HG03060 (cell line): Measurements from ENCODE around the gene HRC.

ENCODE experiments used
- ATAC-seq: cut with Tn5 transposase; IDR thresholded peaks from one replicate; pipeline ENCODE4 v1.9.1; 2021; ENCODE audit warnings: low read depth, moderate number of reproducible peaks; ENCODE audit not compliant: unreplicated experiment

HRC gene

DNA sequence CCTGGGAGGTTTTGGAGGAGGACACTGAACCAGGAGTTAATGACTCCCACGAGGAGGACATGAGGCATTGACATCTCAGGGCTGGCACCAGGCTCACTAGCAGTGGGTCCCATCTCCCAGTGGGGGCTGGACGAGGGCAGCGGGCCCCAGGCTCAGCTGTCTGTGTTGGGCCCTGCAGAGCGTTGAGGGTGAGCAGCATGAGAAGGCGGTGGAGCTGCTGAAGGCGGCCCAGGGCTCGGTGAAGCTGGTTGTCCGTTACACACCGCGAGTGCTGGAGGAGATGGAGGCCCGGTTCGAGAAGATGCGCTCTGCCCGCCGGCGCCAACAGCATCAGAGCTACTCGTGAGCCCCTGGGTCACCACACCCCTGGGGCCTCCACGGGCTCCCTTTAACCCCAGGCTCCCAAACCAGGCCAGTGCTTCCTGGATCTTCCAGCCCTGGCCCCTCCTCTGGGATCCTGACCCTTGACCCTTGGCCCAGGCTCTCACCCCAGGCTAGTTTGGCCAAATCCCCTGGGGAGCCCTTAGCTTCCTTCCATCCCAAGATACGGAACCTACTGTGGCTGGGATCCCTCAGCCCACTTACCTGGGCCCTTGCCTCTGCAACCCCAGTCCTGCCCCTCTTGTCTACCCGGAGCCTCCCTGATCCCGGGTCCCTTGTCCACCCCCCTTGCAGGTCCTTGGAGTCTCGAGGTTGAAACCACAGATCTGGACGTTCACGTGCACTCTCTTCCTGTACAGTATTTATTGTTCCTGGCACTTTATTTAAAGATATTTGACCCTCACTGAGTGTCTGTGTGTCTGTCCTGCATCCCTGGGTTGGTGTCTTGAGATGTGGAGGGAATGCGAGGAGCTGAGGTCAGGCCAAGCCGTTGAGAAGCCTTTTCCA lies 37.3 kb downstream of the HRC start:
- ATAC-seq, result no peak

DNA sequence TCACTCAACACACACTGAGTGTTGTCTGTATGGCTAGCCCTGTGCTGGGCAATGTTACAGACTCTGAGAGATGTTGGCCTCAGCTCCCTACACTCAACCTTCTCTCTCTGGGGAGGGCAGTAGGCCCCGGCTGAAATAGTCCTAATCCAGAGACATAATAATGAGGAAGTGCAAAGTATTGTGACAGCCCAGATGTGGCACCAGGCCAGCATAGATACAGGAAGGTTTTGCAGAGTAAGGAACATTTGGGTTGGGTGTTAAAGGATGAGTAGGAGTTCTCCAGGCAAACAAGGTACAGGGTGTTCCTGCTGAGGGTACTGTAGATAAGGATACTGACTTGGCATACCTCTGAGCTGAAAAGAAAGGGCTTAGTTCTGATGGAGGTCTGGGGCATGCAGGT lies 38.7 kb downstream of the HRC start:
- no peak for ATAC-seq

DNA sequence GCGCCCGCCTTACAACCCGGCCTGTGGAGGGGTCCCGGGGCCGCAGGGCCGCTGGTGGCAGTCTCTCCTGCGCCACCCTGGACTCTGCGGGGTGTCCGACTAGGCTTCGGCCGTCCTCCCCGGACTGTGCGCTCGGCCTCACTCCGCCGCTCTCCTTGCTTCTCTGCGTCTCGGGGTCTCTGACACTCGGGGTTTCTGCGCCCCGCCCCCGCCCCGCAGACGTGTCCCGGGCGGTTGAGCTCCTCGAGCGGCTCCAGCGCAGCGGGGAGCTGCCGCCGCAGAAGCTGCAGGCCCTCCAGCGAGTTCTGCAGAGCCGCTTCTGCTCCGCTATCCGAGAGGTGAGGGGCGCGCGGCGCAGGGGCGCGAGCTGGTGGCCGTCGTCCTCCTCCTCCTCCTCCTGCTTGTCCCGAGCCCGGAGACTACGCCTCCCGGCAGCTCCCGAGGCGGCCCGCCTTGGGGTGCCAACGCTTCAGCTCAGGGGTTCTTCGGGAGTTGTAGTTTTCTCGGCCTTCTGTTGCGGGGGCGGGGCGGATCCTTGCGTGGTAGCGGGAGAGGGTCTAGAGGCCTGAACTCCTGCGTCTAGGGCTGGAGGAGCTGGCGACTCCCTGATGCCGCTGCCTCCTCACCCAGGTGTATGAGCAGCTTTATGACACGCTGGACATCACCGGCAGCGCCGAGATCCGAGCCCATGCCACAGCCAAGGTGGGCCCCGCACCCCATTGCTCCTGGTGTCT lies 40.4 kb downstream of the HRC start:
- no peak for ATAC-seq

DNA sequence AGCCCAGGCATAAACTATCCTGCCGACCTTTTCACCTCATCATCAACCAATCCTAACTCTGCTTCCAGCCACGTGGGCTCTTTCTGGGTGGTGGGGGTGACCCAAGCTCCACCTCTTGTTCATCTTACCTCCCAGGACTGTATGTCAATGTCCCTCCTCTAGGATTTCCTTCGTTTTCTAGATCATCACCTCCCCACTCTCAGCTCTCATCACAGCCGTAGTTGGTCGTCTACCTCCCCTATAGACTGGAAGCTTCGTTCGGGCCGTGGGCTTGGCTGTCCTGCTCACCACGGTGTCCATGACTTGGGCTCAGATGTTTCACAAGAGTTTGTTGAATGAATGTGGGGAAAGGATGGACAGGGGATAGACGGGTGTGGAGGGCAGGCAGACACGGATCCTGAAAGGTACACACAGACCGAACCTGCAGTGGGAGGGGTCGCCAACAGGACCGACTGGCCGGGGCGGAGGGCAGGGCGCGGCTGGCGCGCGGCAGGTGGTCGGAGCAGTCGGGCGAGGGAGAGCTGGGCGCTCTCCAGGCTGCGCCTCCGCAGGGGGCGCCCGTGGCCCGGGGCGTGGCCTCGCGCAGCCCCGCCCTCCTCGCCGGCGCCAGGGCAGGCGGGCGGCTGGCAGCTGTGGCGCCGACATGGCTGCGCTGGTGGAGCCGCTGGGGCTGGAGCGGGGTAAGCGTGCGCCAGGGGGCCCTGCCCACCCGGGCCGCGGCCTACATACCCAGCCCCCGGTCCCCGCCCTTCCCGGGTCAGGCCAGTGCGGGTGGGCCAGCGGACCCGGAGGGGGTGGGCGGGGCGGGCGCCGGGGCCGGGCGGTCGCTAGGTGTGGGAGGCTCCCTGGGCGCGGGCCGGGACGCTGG lies 41.2 kb downstream of the HRC start, which contains the start of gene LIN7B:
TSS of gene LIN7B (plus strand) at position 609 of the 868 bp plus-strand sequence. CDS start at position 644, 35 bp downstream.
- no peak for ATAC-seq

DNA sequence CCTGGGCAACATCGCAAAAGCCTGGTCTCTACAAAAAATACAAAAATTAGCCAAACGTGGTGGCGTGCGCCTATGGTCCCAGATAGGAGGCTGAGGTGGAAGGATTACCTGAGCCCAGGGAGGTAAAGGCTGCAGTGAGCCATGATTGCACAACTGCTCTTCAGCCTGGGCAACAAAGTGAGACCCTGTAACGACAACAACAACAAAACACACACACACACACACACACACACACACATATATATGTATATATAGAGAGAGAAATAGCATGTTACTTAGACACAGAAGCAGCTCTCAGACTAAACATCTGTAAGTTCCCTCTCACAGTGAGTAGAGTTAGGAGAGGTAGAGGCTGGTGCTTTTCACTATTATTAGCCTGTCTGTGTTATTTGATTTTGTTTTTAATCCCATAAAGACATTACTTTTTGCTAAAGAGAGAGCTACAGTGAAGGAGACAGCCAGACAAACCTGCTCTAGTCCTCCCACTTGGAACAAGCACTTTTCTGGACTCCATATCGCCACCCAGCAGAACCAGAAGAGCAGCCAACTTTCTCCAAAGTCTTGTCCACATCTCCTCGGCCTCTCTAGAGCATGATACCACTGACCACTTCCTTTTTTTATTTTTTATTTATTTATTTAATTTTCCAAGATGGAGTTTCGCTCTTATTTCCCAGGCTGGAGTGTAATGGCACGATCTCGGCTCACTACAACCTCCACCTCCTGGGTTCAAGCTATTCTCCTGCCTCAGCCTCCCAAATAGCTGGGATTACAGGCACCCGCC lies 43.8 kb downstream of the HRC start:
- ATAC-seq, result no peak

DNA sequence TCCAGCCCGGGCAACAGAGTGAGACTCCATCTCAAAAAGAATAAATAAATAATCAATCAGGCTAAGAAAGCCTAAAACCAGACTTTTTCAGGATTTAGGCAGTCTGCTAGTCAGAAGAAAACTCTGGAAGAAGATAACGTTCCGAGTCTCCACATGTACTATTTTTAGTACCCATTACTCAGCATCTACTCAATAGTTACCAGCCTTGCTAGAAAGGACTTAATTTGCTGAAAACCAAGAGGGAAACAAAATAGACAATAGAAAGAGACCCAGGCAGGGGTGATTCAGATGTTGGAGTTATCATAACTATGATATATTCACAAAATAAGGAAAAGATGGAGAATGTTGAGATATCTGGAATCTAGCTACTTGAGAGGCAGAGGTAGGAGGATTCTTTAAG lies 44.6 kb downstream of the HRC start:
- ATAC-seq, result no peak

DNA sequence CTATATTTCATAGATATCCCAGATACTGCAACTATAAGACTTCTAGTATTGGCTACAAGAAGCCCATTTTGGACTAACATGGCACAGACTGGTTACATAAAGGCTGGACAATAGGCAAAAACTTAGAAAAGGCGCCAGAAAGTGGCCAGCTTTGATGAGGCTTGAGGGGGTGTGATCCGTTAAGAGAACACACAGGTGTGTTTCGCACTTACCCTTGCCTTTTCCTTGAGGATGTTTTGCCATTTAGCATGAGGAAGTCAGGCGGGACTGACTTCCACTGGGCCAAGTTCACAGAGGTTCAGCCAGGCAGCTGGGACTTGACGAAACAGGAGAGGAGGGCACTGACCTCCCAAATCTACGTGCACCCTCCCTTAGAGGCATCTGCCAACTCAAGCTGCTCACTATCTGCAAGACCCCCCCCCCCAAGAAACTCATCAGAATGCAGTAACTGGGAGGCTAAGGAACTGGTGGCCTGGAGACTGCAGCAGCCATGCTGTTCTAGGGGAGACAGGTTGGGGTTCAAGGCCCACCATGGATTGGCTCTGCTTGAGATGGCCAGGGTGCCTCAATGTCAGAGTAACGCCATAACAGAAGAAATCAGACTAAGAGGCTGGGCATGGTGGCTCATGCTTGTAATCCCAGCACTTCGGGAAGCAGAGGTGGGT lies 45.5 kb downstream of the HRC start:
- ATAC-seq, result no peak

DNA sequence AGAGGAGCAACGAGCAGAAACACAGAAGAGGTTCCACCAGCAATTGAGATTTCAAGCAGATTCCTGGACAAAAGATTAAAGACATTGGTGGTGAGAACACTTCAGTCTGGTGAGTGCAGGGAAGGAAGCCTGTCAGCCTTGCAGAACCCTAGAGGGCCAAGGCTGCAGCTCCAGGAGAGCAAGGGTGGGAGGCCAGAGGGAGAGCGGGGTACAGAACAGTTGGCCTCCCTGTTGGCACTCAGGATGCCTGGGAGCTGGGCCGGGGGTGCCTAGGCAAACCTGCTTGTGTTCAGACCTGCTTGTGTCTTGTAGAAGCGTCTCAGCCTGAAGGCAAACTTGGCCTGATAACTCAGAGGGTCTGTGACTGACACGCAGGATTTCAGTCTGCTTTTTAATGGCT lies 46.1 kb downstream of the HRC start:
- no peak for ATAC-seq

DNA sequence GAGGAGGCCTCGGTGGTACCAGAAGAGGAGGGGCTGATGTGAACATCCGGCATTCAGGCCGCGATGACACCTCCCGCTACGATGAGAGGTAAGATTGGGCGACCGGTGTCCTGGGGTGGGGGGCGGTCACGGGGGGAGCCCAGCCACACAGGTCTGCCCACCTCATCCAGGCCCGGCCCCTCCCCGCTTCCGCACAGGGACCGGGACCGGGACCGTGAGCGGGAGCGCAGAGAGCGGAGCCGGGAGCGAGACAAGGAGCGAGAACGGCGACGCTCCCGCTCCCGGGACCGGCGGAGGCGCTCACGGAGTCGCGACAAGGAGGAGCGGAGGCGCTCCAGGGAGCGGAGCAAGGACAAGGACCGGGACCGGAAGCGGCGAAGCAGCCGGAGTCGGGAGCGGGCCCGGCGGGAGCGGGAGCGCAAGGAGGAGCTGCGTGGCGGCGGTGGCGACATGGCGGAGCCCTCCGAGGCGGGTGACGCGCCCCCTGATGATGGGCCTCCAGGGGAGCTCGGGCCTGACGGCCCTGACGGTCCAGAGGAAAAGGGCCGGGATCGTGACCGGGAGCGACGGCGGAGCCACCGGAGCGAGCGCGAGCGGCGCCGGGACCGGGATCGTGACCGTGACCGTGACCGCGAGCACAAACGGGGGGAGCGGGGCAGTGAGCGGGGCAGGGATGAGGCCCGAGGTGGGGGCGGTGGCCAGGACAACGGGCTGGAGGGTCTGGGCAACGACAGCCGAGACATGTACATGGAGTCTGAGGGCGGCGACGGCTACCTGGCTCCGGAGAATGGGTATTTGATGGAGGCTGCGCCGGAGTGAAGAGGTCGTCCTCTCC lies 47.4 kb downstream of the HRC start:
- no peak for ATAC-seq

DNA sequence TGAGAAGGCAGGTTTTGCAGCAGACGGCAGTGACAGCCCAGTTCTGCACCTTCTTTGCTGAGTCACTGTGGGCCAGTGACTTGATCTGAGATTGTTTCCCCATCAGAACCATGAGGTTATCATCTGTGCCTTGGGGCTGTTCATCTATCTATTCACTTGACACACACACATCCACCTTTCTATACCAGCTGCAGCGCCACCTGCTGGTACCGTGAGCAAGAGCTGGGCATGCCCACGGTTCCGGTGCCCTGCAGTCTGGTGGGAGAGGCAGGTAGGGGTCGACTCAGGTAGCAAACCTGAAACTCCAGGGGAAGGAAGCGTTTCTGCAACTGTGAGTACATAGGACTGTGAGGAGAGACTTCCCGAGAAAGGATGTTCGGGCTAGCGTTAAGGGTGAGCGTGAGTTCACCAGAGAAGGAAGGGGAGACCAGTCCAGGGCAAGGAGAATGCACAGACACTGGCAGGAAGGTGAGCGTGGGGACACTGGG lies 48.5 kb downstream of the HRC start:
- no peak for ATAC-seq

DNA sequence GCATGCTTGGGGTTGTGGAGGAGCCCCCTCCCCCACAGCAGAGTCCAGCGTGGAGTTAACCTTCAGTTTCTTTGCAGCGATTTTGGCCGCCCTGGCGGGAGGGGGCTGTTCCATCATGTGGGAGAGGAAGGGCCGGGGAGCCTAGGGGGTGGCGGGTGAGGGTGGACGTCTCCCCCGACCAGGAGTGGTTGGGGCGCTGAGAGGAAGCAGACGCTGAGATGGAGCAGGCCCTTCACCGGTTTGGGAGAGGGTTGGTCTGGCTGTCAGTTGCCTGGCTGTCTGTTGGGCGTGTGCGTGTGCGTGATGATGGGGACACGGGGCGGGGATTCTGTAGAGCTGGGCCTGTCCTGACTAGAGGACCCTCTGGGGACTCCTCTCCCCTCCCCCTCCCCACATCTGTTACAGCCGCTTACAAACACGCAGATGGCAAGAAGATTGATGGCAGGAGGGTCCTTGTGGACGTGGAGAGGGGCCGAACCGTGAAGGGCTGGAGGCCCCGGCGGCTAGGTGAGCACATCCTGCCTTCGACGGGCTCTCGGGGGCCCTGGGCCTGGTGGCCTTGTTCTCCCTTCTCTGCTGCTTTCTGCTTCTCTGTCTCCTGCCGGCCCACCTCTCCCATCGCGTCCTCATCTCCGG lies 50.8 kb downstream of the HRC start:
- no peak for ATAC-seq

DNA sequence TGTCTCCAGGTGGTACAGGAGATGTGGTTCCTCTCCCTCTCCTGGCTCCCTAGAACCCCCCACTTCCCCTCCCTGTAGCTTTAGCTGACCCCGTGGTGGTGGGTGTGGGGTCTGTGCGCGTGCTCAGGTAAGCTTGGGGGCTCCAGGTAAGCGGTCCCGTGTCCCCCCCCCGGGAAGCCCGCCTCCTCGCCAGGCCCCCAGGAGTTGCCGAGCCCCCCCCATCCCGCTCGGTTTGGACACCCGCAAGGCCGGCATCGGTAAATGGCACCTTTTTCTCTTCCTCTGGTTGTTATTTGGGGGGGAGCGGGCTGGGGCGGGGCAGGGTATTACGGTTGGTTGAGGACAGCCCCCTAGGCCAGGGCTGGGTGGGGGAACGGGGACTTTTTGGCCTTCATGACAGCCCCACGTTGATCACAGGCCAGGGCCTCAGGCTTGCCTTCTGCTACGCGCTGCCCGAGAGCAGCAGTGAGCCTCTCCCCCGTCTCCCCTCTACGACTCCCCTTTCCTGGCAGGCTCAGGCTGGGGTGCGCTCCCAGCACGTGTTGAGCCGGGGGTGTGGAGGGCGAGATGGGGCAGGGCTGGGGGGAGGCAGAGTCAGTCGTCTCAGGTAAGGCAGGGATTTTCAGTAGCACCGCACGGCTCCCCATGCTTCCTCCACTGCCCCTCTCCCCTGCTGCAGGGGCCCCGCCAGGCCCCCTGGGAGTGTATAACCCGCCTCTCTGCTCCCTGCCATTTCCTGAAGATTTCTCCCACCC lies 51.7 kb downstream of the HRC start:
- ATAC-seq, result no peak

DNA sequence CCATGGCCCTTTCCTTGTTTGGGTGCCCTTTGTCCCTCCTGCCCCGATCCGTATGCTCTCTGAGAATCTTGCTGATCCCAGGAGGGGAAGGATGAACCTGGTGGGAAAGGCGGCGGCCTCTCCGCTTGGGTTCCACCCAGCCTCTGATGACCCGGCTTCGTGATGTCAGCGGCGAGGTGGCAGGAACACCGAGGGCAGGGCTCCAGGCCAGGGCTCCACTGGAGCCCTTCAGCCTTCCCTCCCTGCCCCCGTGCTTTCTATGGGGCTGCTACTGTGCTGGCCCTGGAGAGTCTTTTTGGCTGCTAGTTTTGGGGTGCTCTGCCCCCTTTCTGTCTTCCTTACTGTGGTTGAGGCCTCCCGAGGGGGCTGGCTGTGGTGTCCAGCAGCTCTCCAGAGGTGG lies 52.9 kb downstream of the HRC start:
- no peak for ATAC-seq
